Measurements from ENCODE around the gene SLC13A1. TPM values are rescaled to one million over a fixed set of nuclear protein-coding genes. Genes with fewer than 3 reads are reported as not detected.

The SLC13A1 gene
- polyA plus RNA-seq, 4 donors, result 0.07 to 8.2 (median 0.22) TPM; not detected in 1

GRCh38 chr7:123208793-123209192 lies 9.0 kb upstream of the SLC13A1 start:
- Histone ChIP-seq H3K9me3 (ENCODE audit: control insufficient read depth in 2 of 2, insufficient read depth in 1 of 2, low read depth in 1 of 2, low read length in 1 of 2) (peaks cover 0 to 5% of the 10 kb centered on the region in 2 donors), H3K36me3 (ENCODE audit: control insufficient read depth in 3 of 3, insufficient read depth in 2 of 3, low read depth in 1 of 3, low read length in 3 of 3) (no peaks in the 10 kb centered on the region), H3K27me3 (ENCODE audit: control insufficient read depth in 3 of 3, insufficient read depth in 3 of 3, low read length in 3 of 3) (no peaks in the 10 kb centered on the region), H3K27ac (ENCODE audit: low read depth in 1 of 3, low read length in 2 of 3) (no peak overlapping the region), H3K4me3 (ENCODE audit: low read depth in 1 of 3, low read length in 3 of 3) (no peak overlapping the region), H3K4me1 (ENCODE audit: control insufficient read depth in 3 of 3, insufficient read depth in 2 of 3, low read depth in 1 of 3, low read length in 2 of 3) (peaks cover 0 to 21% (median 2%) of the 10 kb centered on the region in 3 donors)
- FAIRE-seq (no peak), DNase-seq (peak; percentile 40 to 54)
- 32 to 42% (median 41%) methylated on average over 3 of the region's 3 CpGs for WGBS, 3 donors

- no peaks in the 10 kb centered on the region for H3K36me3 ChIP-seq (ENCODE audit: control insufficient read depth in 3 of 3, insufficient read depth in 2 of 3, low read depth in 1 of 3, low read length in 3 of 3)
- H3K4me1 ChIP-seq (ENCODE audit: control insufficient read depth in 3 of 3, insufficient read depth in 2 of 3, low read depth in 1 of 3, low read length in 2 of 3), result peaks cover 0 to 13% (median 0%) of the 10 kb centered on the region in 3 donors
- no peak overlapping the region for H3K4me3 ChIP-seq (ENCODE audit: low read depth in 1 of 3, low read length in 3 of 3)
- H3K27ac ChIP-seq (ENCODE audit: low read depth in 1 of 3, low read length in 2 of 3), result no peak overlapping the region
- H3K9me3 ChIP-seq (ENCODE audit: control insufficient read depth in 2 of 2, insufficient read depth in 1 of 2, low read depth in 1 of 2, low read length in 1 of 2), result no peaks in the 10 kb centered on the region
- DNase-seq (peak in 1 of 2 donors; percentile 7), FAIRE-seq (no peak)
- H3K27me3 ChIP-seq (ENCODE audit: control insufficient read depth in 3 of 3, insufficient read depth in 3 of 3, low read length in 3 of 3), result no peaks in the 10 kb centered on the region
- WGBS, 3 donors, result 38 to 47% (median 44%) methylated on average over 3 of the region's 3 CpGs
Measured at GRCh38 chr7:123204206-123204835, 4.6 kb upstream of the SLC13A1 start.

- H3K27ac ChIP-seq (ENCODE audit: low read depth in 1 of 3, low read length in 2 of 3), result no peak overlapping the region
- no peak for DNase-seq
- no peaks in the 10 kb centered on the region for H3K9me3 ChIP-seq (ENCODE audit: control insufficient read depth in 2 of 2, insufficient read depth in 1 of 2, low read depth in 1 of 2, low read length in 1 of 2)
- FAIRE-seq, result no peak
- H3K4me1 ChIP-seq (ENCODE audit: control insufficient read depth in 3 of 3, insufficient read depth in 2 of 3, low read depth in 1 of 3, low read length in 2 of 3), result peaks cover 0 to 9% (median 0%) of the 10 kb centered on the region in 3 donors
- H3K27me3 ChIP-seq (ENCODE audit: control insufficient read depth in 3 of 3, insufficient read depth in 3 of 3, low read length in 3 of 3), result no peaks in the 10 kb centered on the region
- WGBS, 3 donors, result 52 to 74% (median 56%) methylated on average over 3 of the region's 3 CpGs
- H3K4me3 ChIP-seq (ENCODE audit: low read depth in 1 of 3, low read length in 3 of 3), result no peak overlapping the region
- no peaks in the 10 kb centered on the region for H3K36me3 ChIP-seq (ENCODE audit: control insufficient read depth in 3 of 3, insufficient read depth in 2 of 3, low read depth in 1 of 3, low read length in 3 of 3)
Measured at GRCh38 chr7:123201901-123202300, 2.1 kb upstream of the SLC13A1 start.

GRCh38 chr7:123198668-123199652 lies 809 bp downstream of the SLC13A1 start:
- FAIRE-seq (no peak), DNase-seq (peak; percentile 7 to 16)
- WGBS, 3 donors, result 17 to 53% (median 21%) methylated on average over 2 of the region's 2 CpGs
- H3K9me3 ChIP-seq (ENCODE audit: control insufficient read depth in 2 of 2, insufficient read depth in 1 of 2, low read depth in 1 of 2, low read length in 1 of 2), result no peaks in the 10 kb centered on the region
- no peak overlapping the region for H3K27ac ChIP-seq (ENCODE audit: low read depth in 1 of 3, low read length in 2 of 3)
- H3K4me3 ChIP-seq (ENCODE audit: low read depth in 1 of 3, low read length in 3 of 3), result no peak overlapping the region
- H3K36me3 ChIP-seq (ENCODE audit: control insufficient read depth in 3 of 3, insufficient read depth in 2 of 3, low read depth in 1 of 3, low read length in 3 of 3), result no peaks in the 10 kb centered on the region
- peaks cover 0 to 6% (median 0%) of the 10 kb centered on the region in 3 donors for H3K4me1 ChIP-seq (ENCODE audit: control insufficient read depth in 3 of 3, insufficient read depth in 2 of 3, low read depth in 1 of 3, low read length in 2 of 3)
- H3K27me3 ChIP-seq (ENCODE audit: control insufficient read depth in 3 of 3, insufficient read depth in 3 of 3, low read length in 3 of 3), result no peaks in the 10 kb centered on the region

GRCh38 chr7:123198111-123198510 lies 1.7 kb downstream of the SLC13A1 start:
- H3K9me3 ChIP-seq (ENCODE audit: control insufficient read depth in 2 of 2, insufficient read depth in 1 of 2, low read depth in 1 of 2, low read length in 1 of 2), result no peaks in the 10 kb centered on the region
- no peak overlapping the region for H3K27ac ChIP-seq (ENCODE audit: low read depth in 1 of 3, low read length in 2 of 3)
- H3K4me1 ChIP-seq (ENCODE audit: control insufficient read depth in 3 of 3, insufficient read depth in 2 of 3, low read depth in 1 of 3, low read length in 2 of 3), result peaks cover 0 to 6% (median 0%) of the 10 kb centered on the region in 3 donors
- FAIRE-seq (no peak), DNase-seq (no peak)
- H3K4me3 ChIP-seq (ENCODE audit: low read depth in 1 of 3, low read length in 3 of 3), result no peak overlapping the region
- WGBS, 3 donors, result 33 to 49% (median 40%) methylated on average over 2 of the region's 2 CpGs
- H3K36me3 ChIP-seq (ENCODE audit: control insufficient read depth in 3 of 3, insufficient read depth in 2 of 3, low read depth in 1 of 3, low read length in 3 of 3), result no peaks in the 10 kb centered on the region
- no peaks in the 10 kb centered on the region for H3K27me3 ChIP-seq (ENCODE audit: control insufficient read depth in 3 of 3, insufficient read depth in 3 of 3, low read length in 3 of 3)

- no peak for DNase-seq
- no peak overlapping the region for H3K27ac ChIP-seq (ENCODE audit: low read depth in 1 of 3, low read length in 2 of 3)
- no peaks in the 10 kb centered on the region for H3K9me3 ChIP-seq (ENCODE audit: control insufficient read depth in 2 of 2, insufficient read depth in 1 of 2, low read depth in 1 of 2, low read length in 1 of 2)
- H3K27me3 ChIP-seq (ENCODE audit: control insufficient read depth in 3 of 3, insufficient read depth in 3 of 3, low read length in 3 of 3), result no peaks in the 10 kb centered on the region
- no peak overlapping the region for H3K4me3 ChIP-seq (ENCODE audit: low read depth in 1 of 3, low read length in 3 of 3)
- FAIRE-seq, result no peak
- 77 to 80% (median 79%) methylated on average over 2 of the region's 2 CpGs for WGBS, 3 donors
- H3K4me1 ChIP-seq (ENCODE audit: control insufficient read depth in 3 of 3, insufficient read depth in 2 of 3, low read depth in 1 of 3, low read length in 2 of 3), result no peaks in the 10 kb centered on the region
- no peaks in the 10 kb centered on the region for H3K36me3 ChIP-seq (ENCODE audit: control insufficient read depth in 3 of 3, insufficient read depth in 2 of 3, low read depth in 1 of 3, low read length in 3 of 3)
Measured at GRCh38 chr7:123193235-123193634, 6.5 kb downstream of the SLC13A1 start.

- Histone ChIP-seq H3K27ac (ENCODE audit: low read depth in 1 of 3, low read length in 2 of 3) (no peak overlapping the region), H3K4me3 (ENCODE audit: low read depth in 1 of 3, low read length in 3 of 3) (no peak overlapping the region), H3K9me3 (ENCODE audit: control insufficient read depth in 2 of 2, insufficient read depth in 1 of 2, low read depth in 1 of 2, low read length in 1 of 2) (no peaks in the 10 kb centered on the region), H3K27me3 (ENCODE audit: control insufficient read depth in 3 of 3, insufficient read depth in 3 of 3, low read length in 3 of 3) (no peaks in the 10 kb centered on the region), H3K4me1 (ENCODE audit: control insufficient read depth in 3 of 3, insufficient read depth in 2 of 3, low read depth in 1 of 3, low read length in 2 of 3) (no peaks in the 10 kb centered on the region), H3K36me3 (ENCODE audit: control insufficient read depth in 3 of 3, insufficient read depth in 2 of 3, low read depth in 1 of 3, low read length in 3 of 3) (no peaks in the 10 kb centered on the region)
- 71 to 87% (median 77%) methylated on average over 1 of the region's 1 CpG for WGBS, 3 donors
- no peak for FAIRE-seq
- DNase-seq, result peak in 1 of 2 donors; percentile 9
Measured at GRCh38 chr7:123191132-123191531, 8.6 kb downstream of the SLC13A1 start.

- H3K27ac ChIP-seq (ENCODE audit: low read depth in 1 of 3, low read length in 2 of 3), result peak overlapping the region in 1 of 3 donors; percentile 70
- H3K27me3 ChIP-seq (ENCODE audit: control insufficient read depth in 3 of 3, insufficient read depth in 3 of 3, low read length in 3 of 3), result no peaks in the 10 kb centered on the region
- H3K36me3 ChIP-seq (ENCODE audit: control insufficient read depth in 3 of 3, insufficient read depth in 2 of 3, low read depth in 1 of 3, low read length in 3 of 3), result no peaks in the 10 kb centered on the region
- 48 to 88% (median 70%) methylated on average over 2 of the region's 2 CpGs for WGBS, 3 donors
- no peaks in the 10 kb centered on the region for H3K9me3 ChIP-seq (ENCODE audit: control insufficient read depth in 2 of 2, insufficient read depth in 1 of 2, low read depth in 1 of 2, low read length in 1 of 2)
- no peaks in the 10 kb centered on the region for H3K4me1 ChIP-seq (ENCODE audit: control insufficient read depth in 3 of 3, insufficient read depth in 2 of 3, low read depth in 1 of 3, low read length in 2 of 3)
- FAIRE-seq, result no peak
- no peak for DNase-seq
- no peak overlapping the region for H3K4me3 ChIP-seq (ENCODE audit: low read depth in 1 of 3, low read length in 3 of 3)
Measured at GRCh38 chr7:123190109-123190831, 9.5 kb downstream of the SLC13A1 start.
